ENCODE measurements around the gene PABPN1L. TPM values are rescaled to one million over a fixed set of nuclear protein-coding genes. Genes with fewer than 3 reads are reported as not detected.
A peak's percentile ranks its signal among the peaks of the same experiment; 100 is the strongest.

Gene PABPN1L
- total RNA-seq, 1 experiment from 2014 or later = 0.57 TPM

DNA sequence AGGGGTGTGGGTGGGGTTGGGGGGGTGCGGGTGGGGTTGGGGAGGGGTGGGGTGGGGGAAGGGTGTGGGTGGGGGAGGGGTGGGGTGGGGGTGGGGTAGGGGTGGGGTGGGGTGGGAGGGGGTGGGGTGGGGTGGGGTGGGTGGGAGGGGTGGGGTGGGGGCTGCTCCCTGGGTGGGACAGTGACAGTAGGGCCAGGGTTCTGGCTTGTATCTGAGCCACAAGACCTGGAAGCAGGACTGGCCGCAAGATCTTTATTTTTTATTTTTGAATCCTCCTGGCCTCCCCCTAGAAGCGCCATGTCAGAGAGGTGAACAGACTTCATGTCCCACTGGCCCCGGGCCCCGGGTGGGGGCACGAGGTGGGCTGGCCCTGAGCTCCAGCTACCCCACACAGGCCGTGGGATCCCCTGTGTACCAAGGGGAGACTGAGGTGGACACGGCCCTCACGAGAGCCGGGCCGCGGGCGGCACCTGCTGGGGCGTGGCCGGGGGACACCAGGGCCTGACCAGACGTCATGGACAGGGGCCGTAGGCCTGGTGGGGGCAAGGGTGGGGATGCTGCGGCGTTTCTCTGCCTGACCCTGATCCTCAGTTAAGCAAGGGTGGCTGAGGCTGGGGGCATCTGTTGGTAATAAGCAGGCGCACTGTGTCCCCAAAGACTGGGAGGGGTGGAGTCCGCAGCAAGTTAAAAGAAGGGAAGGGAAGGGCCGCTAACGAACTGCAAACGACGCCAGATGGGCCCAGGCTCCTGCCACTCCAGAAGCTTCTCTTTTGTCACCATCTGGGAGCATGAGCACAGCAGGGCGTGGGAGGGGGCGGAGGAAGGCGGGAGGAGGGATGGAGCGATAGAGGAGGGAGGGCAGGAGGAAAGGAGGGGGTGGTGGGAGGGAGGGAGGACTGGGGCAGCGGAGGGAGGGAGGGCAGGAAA is 22.3 kb upstream of the PABPN1L start:
- intact Hi-C loops (cut with micrococcal nuclease) = no loop called here
- RAD21 ChIA-PET (ENCODE audit: low non-redundant PET in 1 of 2, low total read pairs in 2 of 2, uncharacterized antibody in 2 of 2, unreplicated experiment in 2 of 2) = no interaction called here
- H3K27me3 ChIP-seq (ENCODE audit: insufficient read depth, low read length) = no peaks in the 10 kb centered on the region
- no peak overlapping the region for H3K27ac ChIP-seq (ENCODE audit: low read depth, low read length)
- H3K36me3 ChIP-seq (ENCODE audit: control insufficient read depth in 1 of 2, insufficient read depth in 2 of 2, low read length in 2 of 2) = peaks cover 0 to 6% of the 10 kb centered on the region in 2 experiments; a peak in 1 of 4 replicates
- DNase-seq (ENCODE audit: low read depth, low spot score) (no peak), ATAC-seq (peak; percentile 29; the same call in 1 of the 2 replicates)
- H3K9me2 ChIP-seq (ENCODE audit: insufficient read depth) = no peaks in the 10 kb centered on the region
- H4K20me1 ChIP-seq (ENCODE audit: insufficient read depth) = no peaks in the 10 kb centered on the region
- H3K4me1 ChIP-seq (ENCODE audit: control insufficient read depth in 1 of 2, insufficient read depth in 2 of 2, low read length in 2 of 2) = peaks cover 0 to 11% of the 10 kb centered on the region in 2 experiments; a peak in 2 of 4 replicates
- no peak overlapping the region for H3K9ac ChIP-seq (ENCODE audit: low read length)
- H2AFZ ChIP-seq (ENCODE audit: low read depth, low read length, poor library complexity, severe bottlenecking) = no peak overlapping the region
- TF ChIP-seq SRF (IDR thresholded peaks at IDR 0.05; ENCODE audit: low read depth) (no peak), SIN3A (IDR thresholded peaks at IDR 0.05; ENCODE audit: low read depth) (no peak), YY1 (IDR thresholded peaks at IDR 0.05; ENCODE audit: extremely low read depth, insufficient replicate concordance, low read depth, low read length) (no peak), TCF7L2 (IDR thresholded peaks at IDR 0.05; ENCODE audit: borderline replicate concordance, extremely low read depth, insufficient read depth, insufficient read length) (no peak), POLR2A (IDR thresholded peaks at IDR 0.05; ENCODE audit: borderline replicate concordance, extremely low read depth, insufficient read depth, insufficient read length) (no peak), JUND (IDR thresholded peaks at IDR 0.05) (no peak), ZNF274 (IDR thresholded peaks at IDR 0.05; ENCODE audit: low read depth, low read length) (no peak), CEBPB (IDR thresholded peaks at IDR 0.05; ENCODE audit: low read depth) (no peak), SP1 (IDR thresholded peaks at IDR 0.05; ENCODE audit: low read depth) (no peak)
- TF ChIP-seq, protein P1, sequence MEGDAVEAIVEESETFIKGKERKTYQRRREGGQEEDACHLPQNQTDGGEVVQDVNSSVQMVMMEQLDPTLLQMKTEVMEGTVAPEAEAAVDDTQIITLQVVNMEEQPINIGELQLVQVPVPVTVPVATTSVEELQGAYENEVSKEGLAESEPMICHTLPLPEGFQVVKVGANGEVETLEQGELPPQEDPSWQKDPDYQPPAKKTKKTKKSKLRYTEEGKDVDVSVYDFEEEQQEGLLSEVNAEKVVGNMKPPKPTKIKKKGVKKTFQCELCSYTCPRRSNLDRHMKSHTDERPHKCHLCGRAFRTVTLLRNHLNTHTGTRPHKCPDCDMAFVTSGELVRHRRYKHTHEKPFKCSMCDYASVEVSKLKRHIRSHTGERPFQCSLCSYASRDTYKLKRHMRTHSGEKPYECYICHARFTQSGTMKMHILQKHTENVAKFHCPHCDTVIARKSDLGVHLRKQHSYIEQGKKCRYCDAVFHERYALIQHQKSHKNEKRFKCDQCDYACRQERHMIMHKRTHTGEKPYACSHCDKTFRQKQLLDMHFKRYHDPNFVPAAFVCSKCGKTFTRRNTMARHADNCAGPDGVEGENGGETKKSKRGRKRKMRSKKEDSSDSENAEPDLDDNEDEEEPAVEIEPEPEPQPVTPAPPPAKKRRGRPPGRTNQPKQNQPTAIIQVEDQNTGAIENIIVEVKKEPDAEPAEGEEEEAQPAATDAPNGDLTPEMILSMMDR (IDR thresholded peaks at IDR 0.05 in 2 of 3, conservative IDR thresholded peaks at IDR 0.05 in 1 of 3; ENCODE audit: borderline replicate concordance in 1 of 3, insufficient read depth in 1 of 3, low read depth in 2 of 3, low read length in 2 of 3) = no peak
- TF ChIP-seq, protein P2, sequence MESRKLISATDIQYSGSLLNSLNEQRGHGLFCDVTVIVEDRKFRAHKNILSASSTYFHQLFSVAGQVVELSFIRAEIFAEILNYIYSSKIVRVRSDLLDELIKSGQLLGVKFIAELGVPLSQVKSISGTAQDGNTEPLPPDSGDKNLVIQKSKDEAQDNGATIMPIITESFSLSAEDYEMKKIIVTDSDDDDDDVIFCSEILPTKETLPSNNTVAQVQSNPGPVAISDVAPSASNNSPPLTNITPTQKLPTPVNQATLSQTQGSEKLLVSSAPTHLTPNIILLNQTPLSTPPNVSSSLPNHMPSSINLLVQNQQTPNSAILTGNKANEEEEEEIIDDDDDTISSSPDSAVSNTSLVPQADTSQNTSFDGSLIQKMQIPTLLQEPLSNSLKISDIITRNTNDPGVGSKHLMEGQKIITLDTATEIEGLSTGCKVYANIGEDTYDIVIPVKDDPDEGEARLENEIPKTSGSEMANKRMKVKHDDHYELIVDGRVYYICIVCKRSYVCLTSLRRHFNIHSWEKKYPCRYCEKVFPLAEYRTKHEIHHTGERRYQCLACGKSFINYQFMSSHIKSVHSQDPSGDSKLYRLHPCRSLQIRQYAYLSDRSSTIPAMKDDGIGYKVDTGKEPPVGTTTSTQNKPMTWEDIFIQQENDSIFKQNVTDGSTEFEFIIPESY (IDR thresholded peaks at IDR 0.05; ENCODE audit: extremely low read depth, insufficient replicate concordance, low read length) = no peak
- TF ChIP-seq, protein P3, sequence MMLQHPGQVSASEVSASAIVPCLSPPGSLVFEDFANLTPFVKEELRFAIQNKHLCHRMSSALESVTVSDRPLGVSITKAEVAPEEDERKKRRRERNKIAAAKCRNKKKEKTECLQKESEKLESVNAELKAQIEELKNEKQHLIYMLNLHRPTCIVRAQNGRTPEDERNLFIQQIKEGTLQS (IDR thresholded peaks at IDR 0.05) = no peak
- no peaks in the 10 kb centered on the region for H3K9me3 ChIP-seq (ENCODE audit: control insufficient read depth in 1 of 2, insufficient read depth in 1 of 2, low read depth in 1 of 2, low read length in 2 of 2)
- POLR2A ChIA-PET = no interaction called here
- H3K4me2 ChIP-seq (ENCODE audit: low read length) = peak overlapping the region; percentile 11; the same call in 1 of the 2 replicates
- H3K79me2 ChIP-seq (ENCODE audit: insufficient read depth, low read length) = no peaks in the 10 kb centered on the region
- BruUV-seq (replicated peaks) = no TSS peak
- H3K4me3 ChIP-seq (replicated peaks in 1 of 2; ENCODE audit: low read depth in 1 of 2, low read length in 2 of 2) = no peak overlapping the region
- CTCF ChIA-PET = no interaction called here

Measured in HCT116 (cell line).